Hematopoietic multipotent progenitor cell treated with erythropoietin and hydrocortisone succinate and interleukin-3 and kit ligand, for 6 days (in vitro differentiated cells): ENCODE measurements around the gene NCOA1.
"Not testable (repeated sequence)": the region's sequence is repeated elsewhere in the genome, so short reads cannot be mapped to it uniquely, and the experiment has no call there.

Source experiments
- DNase-seq: peaks from one replicate; pipeline ENCODE4 v3.0.0-alpha.2; 2015

Gene NCOA1

DNA sequence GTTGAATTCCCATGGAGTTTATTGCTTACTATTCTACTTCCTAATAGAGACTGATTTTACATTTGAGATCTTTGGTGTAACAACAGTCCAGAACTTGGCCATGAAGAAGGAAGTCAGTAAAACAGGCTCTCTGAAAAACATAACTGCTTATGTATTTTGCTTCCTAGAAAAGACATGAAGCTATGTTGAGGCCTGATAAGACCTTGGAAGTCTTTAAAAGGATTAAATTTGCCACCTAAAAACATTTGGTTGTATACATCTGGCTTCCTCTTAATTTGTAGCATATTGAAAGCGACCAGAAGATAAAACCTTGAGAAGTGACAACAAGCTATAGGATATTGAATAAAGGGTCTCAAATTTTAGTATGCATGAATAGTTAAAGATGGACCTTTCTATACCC, 265.7 kb downstream of the NCOA1 start:
- no peak for DNase-seq

DNA sequence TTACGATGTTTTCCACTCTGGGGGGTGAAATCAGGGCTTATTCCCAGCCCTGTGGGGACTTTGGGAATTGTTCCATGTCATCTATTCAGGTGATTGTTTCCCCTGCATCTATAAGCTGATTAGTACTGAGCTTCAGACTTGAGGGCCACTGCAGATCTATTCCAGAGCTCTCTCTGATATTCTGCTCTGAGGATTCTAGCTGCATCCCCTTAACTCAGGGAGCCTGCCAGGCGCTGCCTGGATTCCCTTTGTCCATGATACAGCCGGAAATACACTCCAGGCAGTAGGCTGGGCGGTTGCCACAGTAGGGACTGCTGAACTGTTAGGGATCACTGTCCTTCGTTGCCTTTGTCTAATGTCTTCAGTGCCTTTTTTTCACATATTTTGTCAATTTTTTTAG, 270.8 kb downstream of the NCOA1 start:
- DNase-seq = no peak

DNA sequence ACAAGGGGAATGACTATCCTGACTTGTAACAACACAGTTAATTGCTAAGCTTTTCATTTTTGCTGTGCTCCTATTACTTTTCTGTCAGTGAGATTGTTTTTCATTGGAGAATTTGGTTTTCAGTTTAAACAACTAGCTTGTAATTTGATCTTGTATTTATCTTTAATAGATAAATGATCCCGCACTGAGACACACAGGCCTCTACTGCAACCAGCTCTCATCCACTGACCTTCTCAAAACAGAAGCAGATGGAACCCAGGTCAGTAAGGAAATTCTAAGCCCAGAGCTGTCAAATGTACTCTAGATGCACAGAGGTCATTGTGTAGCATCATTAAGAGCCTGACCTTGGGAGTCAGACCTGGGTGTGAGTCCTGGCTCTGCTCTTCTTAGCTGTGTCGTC, 271.5 kb downstream of the NCOA1 start:
- no peak for DNase-seq

DNA sequence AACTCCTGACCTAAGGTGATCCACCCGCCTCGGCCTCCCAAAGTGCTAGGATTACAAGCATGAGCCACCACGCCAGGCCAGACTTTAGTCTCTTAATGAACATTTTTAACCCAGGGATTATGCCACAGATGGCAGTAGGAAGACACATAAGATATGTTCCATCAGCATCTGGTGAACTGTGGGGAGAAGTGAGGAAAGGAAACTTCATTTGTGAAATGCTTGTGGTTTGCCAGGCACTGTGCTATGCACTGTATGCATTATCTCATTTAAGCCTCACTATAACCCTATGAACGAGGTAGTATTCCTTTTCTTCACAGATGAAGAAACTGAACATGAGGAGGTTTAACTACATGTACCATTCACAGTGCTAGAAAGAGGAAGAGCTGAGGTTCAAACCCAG, 272.8 kb downstream of the NCOA1 start:
- DNase-seq = no peak

DNA sequence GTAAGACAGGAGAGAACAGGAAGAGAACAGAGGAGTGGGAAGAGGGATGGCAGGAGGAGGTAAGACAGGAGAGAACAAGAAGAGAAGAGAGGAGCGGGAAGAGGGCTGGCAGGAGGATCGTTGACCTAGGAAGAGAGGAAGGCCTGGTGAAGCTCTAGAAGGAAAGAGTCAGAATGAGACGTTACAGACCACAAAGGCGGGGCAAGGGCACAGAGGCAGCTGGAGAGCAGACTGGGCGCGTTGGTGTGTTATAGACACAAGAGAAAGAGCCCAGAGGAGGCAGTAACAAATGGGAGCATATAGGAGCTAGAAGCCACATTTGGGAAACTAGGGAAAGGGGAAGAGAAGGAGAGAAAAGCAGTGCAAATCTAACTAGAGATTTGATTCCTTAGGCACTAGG, 275.6 kb downstream of the NCOA1 start:
- DNase-seq = peak; percentile 42

DNA sequence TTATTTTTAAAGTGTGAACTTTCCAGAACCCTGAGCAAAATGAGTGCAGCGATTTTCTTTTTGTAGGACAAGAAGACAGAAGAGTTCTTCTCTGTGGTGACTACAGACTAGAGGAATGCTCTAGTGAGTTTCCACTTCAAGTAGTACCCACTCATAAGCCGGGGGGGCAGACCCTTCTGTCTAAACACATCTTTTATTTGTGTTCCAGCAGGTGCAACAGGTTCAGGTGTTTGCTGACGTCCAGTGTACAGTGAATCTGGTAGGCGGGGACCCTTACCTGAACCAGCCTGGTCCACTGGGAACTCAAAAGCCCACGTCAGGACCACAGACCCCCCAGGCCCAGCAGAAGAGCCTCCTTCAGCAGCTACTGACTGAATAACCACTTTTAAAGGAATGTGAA, 277.0 kb downstream of the NCOA1 start:
- DNase-seq = no peak

DNA sequence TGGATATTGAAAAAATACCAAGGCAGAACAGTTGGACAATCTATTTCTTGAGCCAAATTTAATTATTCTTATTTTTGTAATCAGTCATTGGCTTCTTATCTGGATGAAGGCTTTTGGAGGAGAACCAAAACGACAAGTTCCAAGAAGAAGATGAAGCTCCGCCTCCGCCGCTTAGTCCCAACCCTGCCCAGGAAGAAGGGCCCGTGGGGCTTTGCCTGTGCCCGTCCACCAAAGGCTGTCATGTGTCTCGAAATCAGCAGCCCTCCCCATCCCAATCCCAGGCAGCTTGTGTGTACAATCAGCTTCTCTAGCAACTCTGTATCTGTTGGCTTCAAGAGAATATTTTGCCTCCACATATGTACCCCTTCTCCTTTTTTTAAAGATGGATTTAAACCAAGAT, 277.5 kb downstream of the NCOA1 start:
- DNase-seq = no peak

DNA sequence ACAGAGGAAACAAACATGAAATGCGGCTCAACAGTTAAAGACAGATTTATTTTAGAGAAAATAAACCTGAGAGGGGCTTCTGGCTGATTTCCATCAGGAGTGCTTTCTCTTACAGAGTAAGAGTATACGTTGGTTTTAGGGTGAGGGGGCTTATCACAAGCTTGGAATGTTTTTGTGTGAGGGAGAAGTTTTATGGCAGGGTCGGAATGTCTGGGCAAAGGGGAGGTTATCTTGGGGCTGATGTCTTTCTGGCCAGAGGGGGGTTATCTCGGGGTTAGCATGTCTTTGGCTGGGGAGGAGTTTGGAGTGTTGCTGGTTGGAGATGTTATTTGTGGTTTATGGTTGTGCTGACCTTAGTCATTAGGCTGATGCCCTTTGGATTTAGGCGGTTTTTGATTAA, 280.0 kb downstream of the NCOA1 start:
- no peak for DNase-seq

DNA sequence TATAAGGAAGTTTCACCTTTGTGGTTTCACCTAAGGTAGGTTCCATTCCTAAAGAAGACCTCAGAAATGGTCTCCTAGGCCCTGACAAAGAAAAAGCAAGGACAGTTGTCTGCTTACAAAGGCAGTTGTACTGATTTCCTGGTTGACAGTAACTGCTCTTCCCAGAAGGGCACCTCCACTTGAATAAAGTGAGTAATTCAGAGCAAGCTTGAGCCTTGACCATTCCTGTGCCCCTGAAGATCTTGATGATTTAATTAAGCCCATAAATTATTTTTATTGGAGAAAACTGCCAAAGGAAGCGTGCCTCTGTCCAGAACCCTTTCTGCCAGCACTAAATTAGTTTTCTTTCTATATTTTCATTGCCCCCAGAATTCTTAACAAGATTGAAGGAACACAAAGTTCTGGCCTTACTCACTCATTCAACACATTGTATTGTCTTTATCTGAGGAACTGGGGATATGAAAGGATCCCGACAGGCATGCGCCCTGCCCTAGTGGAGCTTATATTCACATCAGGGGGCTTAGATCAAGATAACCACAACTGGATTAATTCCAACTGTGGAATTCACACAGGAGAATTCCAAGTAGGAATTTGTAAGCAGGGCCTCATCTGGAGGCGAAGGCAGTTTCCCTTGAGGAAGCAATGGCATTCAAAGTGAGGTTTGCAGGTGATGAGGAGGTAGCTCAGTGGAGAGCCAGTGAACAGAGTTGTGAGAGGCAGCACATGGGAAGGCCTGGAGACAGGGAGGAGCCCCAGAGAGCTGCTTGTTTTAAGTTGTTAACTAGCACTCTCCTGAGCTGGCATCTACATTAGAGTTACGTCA, 280.9 kb downstream of the NCOA1 start:
- no peak for DNase-seq

DNA sequence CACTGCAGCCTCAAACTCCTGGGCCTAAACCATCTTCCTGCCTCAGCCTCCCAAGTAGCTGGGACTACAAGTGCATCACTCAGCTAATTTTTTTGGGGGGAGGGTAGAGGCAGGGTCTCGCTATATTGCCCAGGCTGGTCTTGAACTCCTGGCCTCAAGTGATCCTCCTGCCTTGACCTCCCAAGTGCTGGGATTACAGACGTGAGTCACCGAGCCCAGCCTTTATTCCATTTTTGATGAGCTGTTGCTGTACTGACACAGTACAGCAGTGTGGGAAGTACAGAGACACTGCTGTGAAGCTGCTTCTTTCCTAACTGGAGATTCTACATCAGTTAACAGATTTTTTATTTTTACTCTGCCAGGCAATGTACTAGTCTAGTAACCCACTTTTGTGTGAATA, 283.3 kb downstream of the NCOA1 start:
- no peak for DNase-seq

DNA sequence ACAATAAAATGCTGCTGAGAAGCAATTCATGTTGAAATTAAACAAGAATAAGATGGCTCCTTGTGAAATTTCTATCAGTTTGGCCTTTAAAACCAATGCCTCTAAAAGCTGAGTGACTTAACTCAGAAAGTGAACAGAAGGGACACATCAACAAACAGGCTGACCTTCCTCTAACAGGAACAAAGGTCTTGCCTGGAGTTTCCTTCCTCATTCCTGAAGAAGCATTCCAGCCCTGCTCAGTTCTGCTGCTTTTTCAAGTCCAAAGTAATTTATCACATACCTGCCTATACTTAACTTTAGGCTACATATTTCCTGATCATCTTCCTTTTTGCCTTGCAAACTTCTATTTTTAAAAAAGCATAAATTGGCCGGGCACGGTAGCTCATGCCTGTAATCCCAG, 288.1 kb downstream of the NCOA1 start:
- DNase-seq = no peak

DNA sequence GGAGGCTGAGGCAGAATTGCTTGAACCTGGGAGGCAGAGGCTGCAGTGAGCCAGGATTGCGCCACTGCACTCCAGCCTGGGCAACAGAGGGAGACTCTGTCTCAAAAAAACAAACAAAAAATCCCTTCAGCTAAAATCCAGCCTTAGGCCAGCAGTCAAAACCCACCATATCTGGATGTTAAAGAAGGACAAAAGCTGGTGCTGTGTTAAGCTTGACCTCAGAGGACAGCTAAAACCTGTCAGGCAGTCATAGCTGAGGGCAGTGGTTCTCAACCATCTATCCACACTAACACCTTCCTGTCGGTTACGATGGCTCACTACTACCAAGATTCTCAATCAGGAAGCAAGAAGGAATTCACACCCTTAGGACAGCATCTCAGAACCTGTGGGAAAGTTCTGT, 292.6 kb downstream of the NCOA1 start:
- no peak for DNase-seq

DNA sequence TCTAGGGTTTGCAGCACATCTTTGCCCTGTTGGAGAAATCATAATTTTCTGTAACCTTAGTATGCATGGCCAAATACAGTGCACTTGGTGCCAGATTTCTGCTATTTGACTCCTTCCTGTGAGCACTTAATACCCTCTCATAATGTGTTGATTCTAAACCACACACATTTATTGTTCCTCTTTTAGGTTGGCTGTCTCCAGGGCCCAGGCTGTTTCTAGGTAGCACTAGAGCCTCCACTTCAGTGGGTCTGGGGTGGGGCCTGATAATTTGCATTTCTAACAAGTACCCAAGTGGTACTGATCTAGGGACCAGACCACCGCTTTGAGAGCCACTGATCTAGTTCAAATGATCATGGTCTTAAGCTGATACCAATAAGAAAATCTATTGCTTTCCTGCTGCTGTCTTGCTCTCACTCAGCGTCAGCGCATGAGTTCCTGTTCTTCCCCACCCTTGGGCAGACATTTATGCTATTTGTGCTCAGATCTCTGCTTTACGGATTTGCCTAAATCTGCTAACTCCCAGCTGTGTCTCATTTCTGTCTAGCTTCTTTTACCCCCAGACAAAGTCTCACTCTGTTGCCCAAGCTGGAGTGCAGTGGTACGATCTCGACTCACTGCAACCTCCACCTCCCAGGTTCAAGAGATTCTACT, 294.7 kb downstream of the NCOA1 start:
- peak; percentile 51 for DNase-seq

DNA sequence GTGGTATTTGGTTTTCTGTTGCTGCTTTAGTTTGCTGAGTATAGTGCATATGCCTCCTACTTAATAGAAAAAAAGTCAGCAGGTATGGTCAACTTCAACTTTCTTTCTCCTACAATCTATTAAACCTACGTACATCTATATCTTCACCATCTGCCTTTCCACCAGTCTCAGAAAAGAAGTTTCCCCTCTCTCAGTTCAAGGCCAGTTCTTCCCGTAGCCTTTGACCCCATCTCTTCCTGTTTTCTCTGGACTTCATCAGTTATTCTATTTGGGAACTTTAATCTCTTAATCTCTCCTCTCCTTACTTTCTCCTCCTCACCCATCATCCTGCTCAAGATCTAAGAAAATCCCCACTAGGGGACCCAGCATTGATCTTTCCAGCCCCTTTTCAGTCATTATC, 296.5 kb downstream of the NCOA1 start:
- no peak for DNase-seq

DNA sequence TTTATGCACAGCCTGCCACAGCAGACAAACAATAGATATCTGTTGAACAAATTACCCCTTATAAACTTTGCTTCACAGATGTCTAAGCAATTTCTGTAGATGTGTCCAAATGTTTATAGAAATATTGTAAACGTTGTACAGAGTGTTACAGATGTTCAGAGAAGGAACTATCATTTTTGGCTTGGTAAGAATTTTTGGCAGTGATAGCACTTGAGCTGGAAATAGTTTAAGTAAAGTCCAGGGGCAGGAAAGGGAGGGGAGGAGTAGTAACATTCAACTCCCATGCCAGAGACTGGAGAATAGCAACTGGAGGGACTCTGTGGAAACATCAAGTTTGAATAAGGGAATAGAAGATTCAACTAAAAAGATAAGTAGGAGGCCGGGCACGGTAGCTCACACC, 297.8 kb downstream of the NCOA1 start:
- DNase-seq = no peak

DNA sequence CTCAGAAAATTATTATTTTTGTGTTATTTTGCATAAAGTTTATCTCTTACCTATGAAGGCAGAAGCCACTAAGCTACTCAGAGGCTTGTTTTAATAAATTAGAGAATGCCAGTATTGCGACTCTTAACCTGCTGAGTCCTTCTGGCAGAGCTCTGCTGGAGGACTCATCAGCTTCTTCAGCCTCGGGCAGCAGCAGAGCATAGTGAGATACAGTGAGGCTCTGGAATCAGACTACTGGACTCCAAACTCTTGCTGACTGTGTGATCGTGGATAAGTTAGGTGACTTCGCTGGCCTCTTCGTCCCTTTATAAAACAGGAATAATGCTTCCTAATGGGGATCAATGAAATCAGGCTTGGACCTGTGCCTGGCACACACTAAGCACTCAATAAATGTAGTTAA, 300.4 kb downstream of the NCOA1 start:
- DNase-seq = no peak

DNA sequence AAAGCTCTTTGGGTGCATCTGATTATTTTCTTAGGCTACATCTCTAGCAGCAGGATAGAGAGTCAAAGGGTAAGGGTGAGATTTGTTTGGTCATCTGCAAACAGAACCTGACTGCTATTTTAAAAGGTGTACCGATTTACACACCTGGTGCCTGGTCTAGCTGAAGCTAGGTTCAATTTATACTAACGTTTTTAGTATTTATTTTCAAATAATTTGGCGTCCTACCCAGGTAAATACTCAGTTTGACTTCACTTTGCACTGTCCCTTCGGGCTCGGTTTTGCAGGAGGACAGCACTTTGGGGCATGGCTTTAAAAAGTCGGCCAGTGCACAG, 301.5 kb downstream of the NCOA1 start:
- no peak for DNase-seq

DNA sequence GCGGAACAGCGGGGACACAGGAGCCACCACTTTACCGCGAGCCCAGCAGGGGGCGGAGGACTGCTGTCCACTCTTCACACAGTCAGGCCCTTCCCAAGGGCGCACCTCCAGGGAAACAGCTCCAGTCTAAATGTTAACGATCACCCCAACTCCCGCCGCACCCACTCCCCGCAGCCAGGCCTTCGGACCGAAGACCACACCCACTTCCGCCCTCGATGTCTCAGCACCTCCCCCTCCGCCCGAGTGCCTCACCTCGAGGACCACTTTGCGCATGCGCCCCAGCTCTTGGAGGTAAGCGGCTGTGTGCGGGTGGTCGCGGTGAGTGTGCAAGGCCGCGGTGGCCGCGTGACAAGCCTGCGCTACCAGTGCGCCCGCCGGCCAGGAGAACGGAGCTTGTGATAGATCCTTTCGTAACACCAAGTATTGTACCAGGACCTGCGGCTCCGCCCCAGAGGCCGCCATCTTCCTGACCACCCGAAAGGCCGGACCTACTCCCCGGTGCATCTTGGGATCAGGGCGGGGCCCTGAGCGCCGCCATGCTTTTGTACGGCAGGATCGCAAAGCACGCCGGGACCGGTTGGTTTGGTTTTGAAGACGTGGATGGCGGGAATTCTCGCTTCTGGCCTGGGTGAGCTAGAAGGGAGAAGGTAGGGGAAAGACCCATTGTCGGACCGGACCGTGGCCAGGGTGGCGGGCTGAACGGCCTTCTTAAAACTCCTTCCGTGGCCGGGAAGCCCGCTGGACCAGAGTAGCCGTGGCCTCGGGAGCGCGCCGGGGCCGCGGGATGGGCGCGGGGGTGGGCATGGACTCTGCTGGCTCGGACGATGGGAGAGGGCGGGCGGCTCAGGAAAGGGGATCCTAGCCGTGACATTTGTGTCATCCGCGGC, 302.1 kb downstream of the NCOA1 start, which contains the start of the genes CENPO and PTRHD1:
Gene CENPO (plus strand): TSS at position 552 of the 887 bp plus-strand sequence. CDS start 495 bp downstream, outside the sequence.
Gene PTRHD1 (minus strand): TSS at position 518 of the 887 bp plus-strand sequence. CDS start 14 bp downstream, at position 504.
- peak; percentile 99 for DNase-seq

DNA sequence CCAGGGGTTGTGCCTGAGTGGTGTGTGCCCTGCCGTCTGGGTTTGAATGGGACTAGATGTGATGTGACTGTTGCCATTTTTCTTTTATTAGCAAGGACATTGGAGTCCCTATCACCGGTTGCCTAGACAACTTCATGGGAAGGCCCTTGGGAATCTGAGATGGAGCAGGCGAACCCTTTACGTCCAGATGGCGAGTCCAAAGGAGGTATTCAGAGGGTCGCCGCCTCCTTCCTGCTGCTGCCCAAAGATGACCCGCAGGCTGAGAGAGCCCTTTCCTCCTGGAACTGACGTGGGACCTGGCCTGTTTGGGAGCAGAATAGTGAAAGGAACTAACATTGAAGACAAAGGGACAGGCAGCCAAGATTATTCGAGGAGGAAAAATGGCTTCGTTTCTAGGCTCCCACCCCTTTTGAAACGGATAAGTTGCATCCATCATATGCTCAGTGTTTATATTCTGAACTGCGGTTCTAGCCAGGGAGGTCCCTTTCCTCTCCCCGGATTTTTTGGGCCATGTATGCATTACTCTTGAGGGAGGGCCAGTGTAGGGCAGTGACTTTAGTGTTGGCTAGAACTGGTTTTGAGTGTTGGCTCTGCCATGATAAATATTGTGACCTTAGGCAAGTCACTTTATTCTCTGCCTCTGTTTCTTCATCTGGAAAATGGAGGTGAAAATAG, 302.8 kb downstream of the NCOA1 start:
- peak; percentile 52 for DNase-seq

DNA sequence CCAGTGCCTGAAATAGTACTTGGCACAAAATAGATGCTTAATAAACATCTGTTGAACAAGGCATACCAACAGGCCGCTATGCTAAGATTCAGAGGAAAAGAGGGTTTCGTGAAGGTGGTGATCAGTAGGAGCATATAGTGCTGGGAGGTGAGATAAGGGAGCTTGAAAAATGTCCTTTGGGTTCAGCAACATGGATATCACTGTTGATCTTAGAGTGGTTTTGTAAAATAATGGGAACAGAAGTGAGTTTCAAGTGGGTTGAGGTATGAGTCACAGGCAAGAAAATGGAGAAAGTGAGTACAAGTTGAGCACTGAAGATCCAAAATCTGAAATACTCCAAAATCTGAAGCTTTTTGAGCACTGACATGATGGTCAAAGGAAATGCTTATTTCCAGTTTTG, 306.6 kb downstream of the NCOA1 start:
- peak; percentile 49 for DNase-seq

DNA sequence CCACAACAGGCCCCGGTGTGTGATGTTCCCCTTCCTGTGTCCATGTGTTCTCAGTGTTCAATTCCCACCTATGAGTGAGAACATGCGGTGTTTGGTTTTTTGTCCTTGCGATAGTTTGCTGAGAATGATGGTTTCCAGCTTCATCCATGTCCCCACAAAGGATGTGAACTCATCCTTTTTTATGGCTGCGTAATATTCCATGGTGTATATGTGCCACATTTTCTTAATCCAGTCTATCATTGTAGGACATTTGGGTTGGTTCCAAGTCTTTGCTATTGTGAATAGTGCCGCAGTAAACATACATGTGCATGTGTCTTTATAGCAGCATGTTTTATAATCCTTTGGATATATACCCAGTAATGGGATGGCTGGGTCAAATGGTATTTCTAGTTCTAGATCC, 309.4 kb downstream of the NCOA1 start:
- not testable (repeated sequence) for DNase-seq

DNA sequence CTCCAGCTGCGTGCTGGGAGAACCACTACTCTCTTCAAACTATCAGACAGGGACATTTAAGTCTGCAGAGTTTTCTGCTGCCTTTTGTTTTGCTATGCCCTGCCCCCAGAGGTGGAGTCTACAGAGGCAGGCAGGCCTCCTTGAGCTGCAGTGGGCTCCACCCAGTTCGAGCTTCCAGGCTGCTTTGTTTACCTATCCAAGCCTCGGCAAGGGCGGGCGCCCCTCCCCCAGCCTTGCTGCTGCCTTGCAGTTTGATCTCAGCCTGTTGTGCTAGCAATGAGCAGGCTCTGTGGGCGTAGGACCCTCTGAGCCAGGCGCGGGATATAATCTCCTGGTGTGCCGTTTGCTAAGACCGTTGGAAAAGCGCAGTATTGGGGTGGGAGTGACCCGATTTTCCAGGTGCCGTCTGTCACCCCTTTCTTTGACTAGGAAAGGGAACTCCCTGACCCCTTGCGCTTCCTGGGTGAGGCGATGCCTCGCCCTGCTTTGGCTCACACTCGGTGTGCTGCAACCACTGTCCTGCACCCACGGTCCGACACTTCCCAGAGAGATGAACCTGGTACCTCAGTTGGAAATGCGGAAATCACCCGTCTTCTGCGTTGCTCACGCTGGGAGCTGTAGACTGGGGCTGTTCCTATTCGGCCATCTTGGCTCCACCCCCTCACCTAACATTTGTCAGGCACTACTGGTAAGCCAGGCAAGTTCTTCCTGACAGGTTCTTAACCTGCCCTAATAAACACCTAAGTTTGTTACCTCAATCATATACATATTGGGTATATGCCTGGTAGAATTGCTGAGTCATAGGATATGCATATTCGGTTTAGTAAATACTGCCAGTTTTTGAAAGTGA, 315.0 kb downstream of the NCOA1 start:
- not testable (repeated sequence) for DNase-seq
